Activated CD4-positive, alpha-beta T cell treated with anti-CD3 and anti-CD28 coated beads, Interleukin-2, amount 50 U/mL, for 48 hours (primary cell): ENCODE results near the gene PNKD.
A peak's percentile ranks its signal among the peaks of the same experiment; 100 is the strongest.

Experiments used
- DNase-seq, 2 experiments: peaks; one replicate each; pipeline ENCODE4 v3.0.0-alpha.2; 2020

Gene PNKD

DNA sequence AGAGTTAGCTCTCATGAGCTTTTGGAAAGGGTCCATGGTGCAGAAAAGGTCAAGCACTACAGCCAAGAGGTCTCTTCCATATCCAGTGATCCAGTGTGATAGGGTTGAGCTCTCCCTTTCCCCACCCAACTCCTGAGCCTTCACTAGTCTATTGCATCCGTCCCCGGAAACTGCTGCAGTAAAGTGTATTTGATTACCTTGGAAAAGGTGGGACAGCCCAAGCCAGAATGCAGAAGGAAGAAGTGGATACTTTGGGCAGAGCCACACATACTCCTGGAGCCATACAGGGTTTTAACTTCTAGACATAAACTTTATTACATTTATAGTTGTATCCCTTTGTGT is 3.6 kb downstream of the PNKD start:
- DNase-seq: no peak

DNA sequence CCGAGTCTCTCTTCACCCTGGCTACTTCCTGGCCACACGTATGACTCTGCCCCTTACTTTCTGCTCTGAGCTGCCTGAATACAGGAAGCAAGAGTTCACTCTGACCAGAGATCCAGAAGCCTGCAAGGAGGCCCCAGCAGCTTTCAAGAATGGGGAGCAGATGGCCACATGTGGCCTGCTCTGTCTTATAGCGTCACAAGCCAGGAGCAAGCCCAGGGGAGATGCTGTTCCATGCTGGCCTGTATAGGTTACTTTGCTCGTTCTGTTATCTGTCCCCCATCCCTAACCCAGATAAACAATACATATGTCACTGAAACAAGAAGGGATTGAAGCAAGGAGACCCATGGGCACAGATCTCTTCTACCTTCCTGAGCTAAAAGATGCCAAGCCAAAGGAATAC is 4.3 kb downstream of the PNKD start:
- DNase-seq: no peak

DNA sequence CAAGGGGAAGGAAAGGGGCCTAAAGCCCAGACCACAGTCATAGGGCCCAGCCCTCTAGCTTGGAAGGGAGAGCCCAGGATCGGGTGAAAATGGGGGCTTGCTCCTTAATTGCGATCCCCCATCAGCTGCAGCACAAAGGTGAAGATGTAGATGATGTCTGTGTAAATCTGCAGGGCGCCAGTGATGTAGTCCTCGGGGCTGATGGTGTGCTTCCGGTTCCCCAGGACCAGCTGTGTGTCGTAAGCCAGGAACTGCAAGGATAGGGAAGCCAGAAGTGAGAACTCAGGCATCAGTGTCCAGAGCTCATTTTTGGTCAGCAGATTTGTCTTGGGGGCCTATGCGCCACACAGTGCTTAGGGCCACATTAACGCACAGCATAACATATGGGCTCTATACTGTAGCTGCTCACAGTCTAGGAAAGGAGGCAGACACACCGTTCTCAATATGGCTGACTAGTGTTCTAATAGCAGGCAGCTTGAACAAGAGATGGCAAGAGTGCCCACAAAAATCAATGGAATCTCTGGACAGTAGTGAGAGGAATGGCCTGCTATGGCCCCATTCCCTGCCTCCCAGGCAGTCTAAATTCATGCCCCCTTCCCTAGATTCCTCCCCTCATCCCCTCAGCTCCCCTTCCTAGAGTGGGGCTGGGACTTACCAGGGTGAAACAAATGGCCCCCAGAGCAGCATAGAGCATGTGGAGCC is 5.2 kb downstream of the PNKD start:
- DNase-seq: no peak

DNA sequence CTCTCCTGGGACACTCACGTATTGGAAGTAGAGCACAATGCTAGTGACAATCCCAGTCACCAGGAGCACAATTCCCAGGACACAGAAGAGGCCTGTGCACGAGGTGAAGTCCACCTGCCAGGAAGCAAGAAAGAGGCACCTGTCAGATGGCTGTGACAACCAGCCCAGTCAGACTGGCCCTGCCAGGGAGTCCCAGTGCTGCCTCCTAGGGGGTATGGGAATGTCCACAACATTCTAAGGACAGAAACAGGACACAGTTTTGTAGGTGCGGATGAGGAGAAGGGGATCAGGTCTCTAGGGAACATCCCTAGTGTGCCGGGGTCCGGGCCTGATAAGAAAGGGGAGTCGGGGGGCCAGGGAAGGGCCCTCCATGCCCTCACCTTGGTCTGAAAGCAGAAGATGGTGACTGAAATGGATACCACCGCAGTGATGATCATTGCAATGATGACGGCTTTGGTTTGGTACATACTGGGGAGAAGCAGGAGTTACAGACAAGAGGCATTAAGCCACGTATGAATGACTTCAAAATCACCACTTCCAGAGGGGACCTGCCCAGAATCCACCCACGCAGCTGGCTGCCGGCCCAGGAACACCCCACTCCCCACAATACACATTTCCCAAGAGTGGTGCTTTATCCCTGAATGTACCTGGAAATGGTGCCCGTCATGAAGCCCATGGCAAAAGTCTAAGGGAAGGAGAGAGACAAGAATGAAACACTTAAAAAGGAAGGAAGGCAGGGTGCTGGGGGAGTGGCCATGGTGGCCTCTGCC is 6.9 kb downstream of the PNKD start:
- DNase-seq: no peak

DNA sequence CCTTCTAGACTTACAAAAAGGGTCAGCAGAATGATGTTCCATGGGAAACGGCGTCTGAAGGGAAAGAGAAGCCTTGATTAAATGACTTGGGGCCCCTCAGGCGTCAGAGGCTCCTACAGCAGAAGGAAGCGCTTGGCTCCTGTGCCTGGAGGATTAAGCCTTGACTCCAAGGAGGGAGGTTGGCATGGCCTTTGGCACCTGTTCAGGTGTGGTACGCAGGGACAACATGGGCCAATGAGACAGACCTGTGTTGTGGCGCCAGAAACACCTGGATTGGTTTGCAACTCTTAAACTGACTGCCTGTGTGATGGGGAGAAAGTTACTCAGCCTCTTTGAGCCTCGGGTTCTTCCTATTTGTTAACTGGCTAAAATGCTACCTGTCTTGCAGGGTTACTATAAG is 7.6 kb downstream of the PNKD start:
- no peak for DNase-seq

DNA sequence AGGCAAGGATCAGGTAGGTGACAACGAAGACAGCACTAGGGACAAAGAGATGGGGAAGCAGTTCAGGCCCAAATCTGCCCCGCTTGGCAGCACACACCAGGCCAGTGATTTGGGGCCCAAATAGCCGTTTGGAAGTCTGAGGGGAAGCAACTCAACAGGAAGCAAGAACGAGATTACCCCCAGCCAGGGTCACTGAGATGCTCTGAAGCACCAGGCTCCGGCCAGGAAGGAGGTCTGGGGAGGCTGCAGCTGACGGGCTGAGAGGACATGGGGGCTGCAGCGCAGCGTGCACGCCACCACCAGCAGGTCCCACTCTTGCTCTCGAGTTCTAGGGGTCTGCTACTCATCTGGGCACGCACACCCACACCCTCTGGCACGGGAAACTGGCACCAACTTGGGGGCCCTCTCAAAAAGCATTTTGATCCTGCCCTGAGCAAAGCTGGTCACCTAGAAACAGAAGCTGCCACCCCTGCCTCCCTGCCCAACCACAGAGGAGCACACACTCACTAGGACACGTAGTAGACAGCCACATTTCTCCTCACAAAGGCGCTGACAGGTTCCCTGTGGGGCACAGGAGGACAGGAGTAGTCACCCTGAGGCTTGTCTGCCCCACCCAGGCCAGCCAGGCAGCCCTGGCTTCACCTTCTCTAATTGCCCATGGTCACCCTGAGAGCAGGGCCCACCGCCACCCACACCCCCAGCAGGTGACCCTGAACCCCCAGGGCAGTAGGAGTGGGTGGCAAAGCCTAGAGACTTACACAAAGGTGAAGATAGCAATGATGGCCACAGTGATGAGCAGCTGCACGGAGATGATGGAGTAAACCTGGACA is 8.4 kb downstream of the PNKD start:
- no peak for DNase-seq

DNA sequence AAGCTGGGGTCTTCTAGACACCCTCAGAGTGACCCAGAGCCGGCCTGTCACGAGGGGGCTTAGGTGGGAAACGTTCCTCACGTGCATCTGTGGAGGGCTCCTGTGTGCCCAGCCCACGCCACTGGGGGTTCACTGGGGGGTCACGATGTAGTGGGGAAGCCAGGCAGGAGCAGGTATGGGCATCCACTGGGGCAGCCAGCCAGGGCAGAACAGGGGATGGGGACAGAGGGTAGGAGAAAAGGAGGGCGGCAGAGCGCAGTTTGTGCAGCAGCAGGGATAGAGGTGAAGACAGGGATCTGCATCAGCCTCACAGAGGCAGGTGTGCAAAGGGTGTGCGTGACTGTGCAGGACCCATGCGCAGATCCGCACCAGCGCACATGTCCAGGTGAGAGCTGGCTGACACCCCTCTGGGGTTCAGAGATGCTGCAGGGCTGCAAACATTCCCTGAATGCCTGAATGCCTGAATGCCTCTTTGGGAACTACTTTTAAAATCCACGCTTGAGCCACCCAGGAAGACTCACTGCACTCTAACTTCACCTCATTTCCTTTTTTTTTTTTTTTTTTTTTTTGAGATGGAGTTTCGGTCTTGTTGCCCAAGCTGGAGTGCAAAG is 10.0 kb downstream of the PNKD start:
- no peak for DNase-seq

DNA sequence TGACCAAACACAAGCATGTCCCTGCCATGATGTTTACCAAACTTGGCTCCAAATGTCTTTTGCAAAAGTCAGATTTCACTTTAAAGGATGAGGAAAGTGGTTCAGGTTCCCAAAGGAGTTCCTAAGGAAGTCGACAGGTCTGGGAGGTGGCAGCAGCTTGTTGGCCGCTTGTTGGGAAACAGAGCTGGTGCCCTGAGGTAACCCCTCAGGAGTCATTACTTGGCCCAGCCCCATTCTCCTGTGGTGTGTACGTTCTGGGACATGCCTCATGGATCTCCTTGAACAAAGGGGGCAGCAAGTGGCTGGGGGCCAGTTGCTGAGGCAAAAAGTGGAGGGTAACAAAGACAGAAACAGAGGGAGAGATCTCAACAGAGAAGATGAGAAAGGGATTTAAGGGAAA is 11.1 kb downstream of the PNKD start:
- DNase-seq: no peak

DNA sequence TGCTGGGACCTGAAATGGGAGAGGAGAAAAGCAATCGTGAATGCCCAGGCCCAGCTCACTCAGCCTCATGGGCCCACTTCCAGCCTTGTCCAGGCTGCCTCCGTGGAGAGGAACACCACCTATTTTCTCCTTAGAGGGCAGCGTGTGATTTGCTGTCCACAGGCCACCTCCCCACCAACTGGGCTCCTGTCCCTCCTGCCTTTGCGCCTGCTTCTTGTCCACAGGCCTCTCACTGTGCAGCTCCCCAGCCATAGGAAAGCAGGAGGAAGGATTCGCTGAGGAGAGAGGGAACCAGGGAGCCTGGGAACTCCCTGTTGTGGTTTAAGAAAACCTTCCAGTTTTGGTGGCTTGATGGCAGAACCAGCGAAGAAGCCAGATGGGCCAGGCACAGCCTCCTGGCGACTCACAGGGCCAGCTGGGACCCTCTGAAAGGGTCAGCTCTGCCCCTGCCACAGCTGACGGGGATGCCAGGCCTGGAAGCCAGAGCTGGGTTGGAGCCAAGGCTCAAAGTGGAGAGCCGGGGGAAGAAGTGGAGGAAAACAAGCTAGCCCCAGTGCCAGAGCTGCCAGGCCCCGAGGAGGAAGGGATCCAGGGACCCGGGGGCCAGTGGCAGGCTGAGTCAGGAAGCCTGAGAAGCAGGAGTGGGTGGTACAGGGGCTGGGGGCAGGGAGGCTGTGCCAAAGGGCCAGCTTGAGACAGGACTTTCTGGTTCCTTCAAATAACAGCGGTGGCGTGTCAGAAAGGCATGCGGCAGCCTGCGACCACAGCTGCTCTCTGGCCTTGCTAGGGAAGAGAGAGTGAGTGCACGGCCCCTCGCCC is 12.1 kb downstream of the PNKD start:
- DNase-seq: no peak

DNA sequence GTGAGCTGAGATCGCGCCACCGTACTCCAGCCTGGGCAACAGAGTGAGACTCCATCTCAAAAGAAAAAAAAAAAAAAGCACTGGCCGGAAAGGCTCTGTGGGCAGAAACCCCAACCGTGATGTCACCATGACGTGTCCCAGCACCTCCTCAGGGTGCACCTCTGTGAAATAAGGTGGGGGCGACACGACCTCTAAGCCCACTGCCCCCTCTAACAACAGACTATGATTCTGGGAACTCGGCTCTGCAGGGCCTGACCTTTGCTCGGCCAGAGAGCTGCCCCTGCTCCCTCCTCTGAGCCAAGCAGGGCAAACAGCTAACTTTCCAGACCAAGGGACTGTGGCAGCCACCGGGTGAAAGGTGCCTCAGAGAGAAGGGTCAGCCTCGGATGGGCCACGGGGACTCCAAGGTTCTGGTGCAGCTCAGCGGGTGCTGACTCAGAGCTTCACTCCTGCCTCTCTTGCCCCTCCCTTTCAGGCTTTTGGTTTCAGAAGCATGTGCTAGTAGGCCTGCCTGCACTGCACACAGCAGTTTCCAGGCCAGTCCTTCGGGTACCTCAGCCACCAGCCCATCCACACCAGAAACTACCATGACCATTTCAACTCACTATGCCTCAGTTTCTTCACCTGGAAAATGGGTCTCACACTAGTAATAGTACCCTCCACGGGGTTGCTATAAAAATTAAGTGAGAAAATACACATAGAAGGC is 13.9 kb downstream of the PNKD start:
- peak; percentile 69 to 80 for DNase-seq

DNA sequence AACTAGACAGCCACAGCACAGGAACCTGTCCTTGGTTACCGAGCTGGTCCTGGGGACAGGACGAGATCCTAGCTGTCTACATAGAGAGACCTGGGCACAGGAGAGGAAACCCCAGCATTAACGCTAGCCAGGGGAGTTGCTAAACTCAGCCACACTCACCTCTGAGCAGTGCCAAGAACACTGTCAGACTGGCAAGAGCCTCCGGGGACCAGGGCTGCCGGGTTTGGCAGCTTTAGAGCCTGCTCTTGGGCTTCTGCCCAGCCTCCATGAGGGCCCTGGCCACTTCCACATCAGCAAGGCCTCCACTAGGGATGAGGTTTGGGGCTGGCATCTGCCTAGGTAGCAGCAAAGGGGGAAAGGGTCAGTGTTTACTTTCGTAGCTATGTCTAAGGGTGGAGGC is 15.3 kb downstream of the PNKD start:
- DNase-seq: no peak

DNA sequence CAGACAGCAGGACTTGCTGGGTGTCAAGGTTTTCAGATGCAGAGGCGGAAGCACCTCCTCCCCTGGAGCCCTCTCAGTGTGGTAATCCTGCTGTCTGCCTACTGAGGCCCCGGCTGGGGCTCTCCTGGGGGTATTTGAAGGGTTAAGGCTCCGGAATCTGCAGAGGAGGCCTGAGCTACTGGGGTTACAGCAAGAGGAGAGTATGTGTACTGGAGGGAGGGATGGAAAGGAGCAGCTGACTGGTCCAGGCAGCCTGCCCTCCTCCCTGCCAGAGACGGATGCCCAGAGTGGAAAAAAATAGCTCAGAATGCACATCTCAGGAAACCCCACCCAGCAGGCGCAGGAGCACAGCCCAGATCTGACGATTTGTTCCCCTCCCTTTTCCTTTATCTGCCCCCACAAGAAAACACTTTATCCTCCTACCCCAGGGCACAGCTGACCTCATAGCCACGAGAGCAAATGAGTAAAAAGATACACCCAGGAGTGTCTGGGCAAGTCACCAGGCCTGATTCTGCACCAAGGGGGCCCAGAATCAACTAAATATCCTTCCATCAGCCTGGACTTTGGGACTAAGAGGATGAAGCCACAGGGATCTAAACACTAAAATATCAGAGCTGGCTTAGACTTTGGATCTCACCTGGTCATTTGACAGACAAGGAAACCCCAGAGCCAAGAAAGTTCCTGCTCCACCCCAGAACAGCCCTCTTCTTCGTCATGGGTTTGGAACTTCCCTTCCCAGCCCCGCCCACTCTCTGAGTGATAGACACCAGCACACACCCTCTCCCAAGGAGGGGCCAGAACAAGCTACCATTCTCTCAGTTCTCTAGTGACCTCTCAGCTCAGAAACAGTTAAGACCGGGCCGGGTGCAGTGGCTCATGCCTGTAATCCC is 16.5 kb downstream of the PNKD start:
- peak; percentile 79 to 88 for DNase-seq

DNA sequence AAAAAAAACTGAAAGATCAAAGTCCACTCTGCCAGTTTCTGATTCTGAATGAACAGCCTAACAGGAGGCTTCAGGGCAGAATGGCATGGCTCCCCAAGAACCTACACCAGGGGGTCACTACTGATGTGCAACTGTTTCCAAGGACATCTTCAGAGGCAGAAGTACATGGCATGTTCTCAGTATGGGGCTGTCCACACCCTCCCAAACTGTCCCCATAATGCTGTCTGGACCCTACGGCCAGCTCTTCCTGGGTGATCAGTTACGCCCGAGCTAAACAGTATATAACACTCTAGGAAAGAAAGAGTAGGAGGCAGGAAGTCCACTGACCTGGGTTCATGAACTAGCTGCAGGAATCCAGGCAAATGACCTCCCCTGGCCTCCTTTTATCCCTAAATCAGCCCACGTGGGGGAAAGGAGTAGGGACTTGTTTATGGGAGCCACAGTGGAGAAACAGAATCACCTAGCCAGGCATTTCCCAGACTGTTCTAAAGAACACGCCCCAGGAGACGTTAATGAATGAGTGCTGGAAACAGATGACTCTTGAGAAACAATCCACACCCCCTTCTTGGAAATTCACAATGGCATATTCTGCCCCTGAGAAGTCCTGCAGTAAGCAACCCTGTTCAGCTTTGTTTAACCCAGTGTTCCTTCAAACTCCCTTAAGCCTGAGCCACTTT is 19.5 kb downstream of the PNKD start:
- DNase-seq: no peak

DNA sequence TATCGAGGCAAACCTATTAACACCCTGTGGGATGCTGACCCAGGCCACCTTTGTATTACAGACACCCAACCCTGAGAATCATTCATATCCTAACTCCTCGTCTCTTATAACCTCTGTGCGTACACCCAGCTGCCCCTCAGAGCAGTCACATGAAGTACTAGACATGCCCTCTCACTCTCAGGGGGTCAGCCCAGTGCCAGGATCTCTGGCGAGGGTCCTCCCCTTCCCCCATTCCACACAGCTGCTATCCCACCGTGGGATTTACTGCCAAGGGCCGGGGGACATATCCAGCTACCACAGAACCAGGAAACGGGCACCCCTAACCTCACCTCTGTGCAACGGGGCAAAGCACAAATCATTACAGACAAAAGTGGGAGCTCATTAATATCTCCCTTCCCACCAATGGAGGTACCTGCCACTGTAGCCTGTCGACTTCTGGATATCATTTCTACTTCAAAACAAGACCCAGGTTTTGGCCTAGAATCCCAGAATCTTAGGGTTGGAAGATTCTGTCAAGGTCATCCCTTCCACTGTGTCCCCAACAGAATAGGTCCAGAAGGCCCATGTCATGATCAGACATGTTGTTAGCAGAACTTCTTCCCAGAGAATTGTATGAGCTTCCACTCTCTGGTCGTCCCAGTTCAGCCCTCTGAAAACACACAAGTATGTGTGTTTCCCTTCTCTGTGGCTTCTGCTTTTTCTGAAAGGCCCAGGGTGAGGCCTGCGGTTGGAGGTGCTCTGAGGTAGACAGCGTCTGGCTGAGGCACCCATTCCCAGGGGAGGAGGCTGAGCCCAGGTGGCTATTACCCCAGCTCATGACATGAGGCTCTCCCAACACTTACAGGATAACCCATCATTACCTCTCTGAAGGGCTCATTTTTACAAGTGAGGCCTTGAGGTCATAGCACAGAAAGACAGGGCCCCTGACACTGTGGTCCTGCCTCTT is 20.3 kb downstream of the PNKD start:
- peak; percentile 47 to 61 for DNase-seq

DNA sequence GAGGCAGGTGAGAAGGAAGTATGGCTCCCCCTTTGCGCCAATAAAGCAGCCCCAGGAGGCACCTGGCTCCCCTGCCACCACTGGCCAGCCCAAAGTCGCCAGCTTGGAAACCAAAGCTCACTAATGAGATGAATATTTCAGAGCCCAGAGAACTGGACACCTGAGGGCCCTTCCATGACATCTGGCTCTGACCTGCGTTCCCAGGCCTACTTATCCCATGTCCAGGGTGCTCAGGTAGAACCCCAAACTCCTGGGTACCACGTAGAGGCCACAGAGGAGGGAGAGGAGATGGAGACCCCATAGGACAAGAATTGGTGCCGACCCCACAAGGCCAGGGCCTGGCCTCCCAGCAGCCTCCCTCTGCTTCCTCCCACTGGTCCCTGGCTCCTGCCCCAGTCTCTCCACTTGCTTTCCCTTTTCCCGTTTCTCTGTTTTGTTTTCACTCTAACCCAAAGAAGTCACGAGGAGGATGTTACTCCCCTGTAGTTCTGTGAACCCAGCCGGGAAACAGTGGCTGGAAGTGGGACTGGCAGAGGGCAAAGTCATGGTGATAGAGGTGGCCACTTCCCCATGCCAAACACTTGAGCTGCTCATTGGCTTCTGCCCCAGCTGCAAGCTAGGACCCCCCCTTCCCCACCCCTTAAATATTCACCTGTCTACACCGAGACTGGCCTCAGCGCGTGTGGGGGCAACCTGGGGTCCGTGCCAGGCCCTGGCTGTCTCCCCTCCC is 21.2 kb downstream of the PNKD start:
- DNase-seq: peak in 1 of 2 experiments; percentile 37

DNA sequence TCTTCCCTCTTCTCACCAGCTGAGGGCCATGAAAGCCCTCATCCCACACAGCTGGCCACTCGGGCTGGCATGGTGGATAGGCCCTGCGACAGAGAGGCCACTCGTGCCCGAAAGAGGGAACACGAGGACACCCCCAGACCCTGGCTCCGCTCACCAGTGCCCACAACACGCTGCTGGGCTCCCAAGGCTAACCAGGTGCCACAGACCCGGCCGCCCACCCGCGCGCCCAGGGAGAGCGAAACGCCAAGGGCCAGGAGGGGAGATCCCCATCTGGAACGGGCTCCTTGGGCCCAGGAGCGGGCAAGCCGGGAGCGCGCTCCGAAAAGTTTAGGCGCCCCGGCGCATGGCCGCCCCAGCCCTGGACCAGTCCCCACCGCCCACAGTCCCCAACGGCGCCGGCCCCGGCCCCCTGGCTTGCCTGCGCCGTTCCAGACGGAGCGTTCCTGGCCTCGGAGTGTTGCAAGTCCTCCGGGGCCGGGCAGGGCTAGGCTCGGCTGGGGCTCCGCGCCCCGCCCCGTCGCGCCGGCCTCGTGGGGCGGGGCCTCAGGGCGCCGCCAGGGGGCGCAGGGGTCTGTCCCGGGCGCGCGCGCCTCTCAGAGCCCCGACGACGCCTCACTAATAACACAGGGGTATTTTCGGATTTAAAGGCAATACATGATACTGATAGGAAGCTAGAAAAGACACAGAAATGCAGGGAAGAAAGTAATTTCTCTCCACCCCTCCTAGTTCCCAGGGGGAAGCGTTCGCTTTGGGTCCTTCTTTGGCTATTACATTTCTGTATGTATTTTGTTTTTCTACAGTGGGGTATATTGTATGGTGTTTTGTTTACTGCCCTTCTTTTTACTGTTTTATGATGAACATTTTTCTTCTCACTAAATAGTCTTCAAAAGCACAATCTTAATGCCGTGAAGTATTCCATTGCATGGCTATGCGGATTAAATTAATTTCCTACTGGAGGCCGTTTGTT is 22.0 kb downstream of the PNKD start, which contains the start of gene TMBIM1:
TMBIM1 (minus strand) TSS at position 456 of the 967 bp plus-strand sequence. CDS start 10,362 bp downstream, outside the sequence.
- DNase-seq: peak; percentile 74 to 79
